Astrocyte (in vitro differentiated cells and primary cell): Measurements from ENCODE around the gene TPST2.

ENCODE experiments used
- EZH2 ChIP-seq: IDR thresholded peaks from 2 replicates; pipeline ENCODE4 v1.6.1; 2012; ENCODE audit warnings: mild to moderate bottlenecking, low read length, inconsistent platforms; ENCODE audit not compliant: insufficient read depth
- TF ChIP-seq, protein P1 (sequence below): IDR thresholded peaks from 2 replicates; pipeline ENCODE4 v1.5.1; 2011; ENCODE audit warnings: low read depth, mild to moderate bottlenecking, inconsistent platforms, low read length, moderate library complexity; ENCODE audit not compliant: insufficient read depth

DNA sequence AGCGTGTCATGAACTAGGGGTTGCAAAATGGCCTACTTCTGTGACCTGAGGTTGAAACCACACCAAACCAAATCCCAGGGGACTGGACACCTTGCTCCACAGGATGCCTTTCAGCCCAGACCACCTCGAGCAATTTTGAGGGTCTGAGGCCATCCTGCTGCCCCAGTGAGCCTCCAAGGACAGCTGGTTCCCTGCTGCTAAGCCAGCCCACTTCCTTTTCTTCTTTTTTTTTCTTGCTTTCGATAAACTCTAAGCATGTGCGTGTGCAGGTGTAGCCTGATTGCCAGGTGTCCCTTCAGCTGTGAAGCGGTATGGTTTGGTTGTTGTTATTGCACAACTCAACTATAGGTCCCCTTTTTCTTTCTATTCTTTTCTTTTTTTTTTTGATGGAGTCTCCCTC, 25.2 kb upstream of the TPST2 start:
- TF ChIP-seq, protein P1, sequence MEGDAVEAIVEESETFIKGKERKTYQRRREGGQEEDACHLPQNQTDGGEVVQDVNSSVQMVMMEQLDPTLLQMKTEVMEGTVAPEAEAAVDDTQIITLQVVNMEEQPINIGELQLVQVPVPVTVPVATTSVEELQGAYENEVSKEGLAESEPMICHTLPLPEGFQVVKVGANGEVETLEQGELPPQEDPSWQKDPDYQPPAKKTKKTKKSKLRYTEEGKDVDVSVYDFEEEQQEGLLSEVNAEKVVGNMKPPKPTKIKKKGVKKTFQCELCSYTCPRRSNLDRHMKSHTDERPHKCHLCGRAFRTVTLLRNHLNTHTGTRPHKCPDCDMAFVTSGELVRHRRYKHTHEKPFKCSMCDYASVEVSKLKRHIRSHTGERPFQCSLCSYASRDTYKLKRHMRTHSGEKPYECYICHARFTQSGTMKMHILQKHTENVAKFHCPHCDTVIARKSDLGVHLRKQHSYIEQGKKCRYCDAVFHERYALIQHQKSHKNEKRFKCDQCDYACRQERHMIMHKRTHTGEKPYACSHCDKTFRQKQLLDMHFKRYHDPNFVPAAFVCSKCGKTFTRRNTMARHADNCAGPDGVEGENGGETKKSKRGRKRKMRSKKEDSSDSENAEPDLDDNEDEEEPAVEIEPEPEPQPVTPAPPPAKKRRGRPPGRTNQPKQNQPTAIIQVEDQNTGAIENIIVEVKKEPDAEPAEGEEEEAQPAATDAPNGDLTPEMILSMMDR, result no peak
- no peak for TF ChIP-seq EZH2
